ENCODE results near the gene NOX1.

NOX1 gene

DNA sequence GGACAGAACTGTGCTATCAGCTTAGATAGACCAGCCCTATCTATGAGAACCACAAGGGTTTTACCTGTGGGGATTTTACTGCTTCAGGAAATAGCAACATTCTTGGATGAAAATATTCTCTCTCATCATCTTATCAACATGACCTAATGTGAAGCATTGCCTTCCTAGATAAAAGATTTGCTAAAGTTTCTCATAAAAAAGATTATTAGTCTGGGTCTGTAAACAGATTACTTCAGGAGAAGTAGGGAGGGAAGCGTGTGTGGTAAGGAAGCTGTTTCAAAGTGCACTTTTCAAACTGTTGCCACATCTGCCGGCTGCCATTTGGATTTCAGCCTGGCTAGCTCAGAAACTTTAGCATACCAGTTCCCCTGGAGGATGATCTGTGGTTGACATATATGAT is at the start of gene NOX1:
TSS of gene NOX1 (minus strand) at position 35 of the 400 bp plus-strand sequence. CDS start 220 bp downstream, outside the sequence.
- no peak for DNase-seq (ENCODE audit: low read depth, low spot score)

DNA sequence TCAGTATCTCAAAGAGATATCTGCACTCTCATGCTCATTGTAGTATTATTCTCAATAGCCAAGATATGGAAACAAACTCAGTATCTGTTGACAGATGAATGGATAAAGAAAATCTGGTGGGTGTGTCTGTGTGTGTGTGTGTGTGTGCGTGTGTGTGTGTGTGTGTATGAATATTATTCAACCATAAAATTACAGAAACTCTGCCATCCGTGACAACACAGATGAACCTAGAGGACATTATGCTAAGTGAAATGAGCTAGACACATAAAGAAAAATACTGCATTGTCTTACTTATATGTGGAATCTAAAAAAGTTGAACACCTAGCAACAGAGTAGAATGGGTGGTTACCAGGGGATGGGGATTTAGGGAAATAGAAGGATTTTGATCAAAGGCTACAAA is 41.4 kb upstream of the NOX1 start:
- DNase-seq (ENCODE audit: low read depth, low spot score): no peak

GRCh38 chrX:100913111-100913510 is 39.0 kb upstream of the NOX1 start:
- DNase-seq (ENCODE audit: low read depth, low spot score): no peak

- no peak for DNase-seq (ENCODE audit: low read depth, low spot score)
These were observed 37.6 kb upstream of the NOX1 start for GRCh38 chrX:100911731-100912130.

DNA sequence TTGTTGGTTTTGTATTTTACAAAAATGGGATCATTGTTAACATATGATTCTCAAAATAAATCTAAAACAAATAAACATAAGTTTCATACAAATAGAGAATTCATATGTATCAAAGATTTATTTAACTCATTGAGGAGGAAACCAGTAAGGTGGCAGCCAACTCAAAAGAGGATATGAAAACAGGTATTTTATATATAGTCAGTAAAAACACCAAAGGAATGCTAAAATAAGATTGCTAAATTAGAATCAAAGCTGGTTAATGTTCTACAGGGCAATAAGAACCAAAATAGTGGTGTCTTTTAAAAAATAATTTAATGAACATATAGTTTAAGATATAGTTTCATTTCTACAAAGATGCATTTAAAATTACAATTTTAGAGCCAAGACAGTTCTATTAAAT is 31.5 kb upstream of the NOX1 start:
- no peak for DNase-seq (ENCODE audit: low read depth, low spot score)

GRCh38 chrX:100904433-100904832 is 30.3 kb upstream of the NOX1 start:
- no peak for DNase-seq (ENCODE audit: low read depth, low spot score)

- no peak for DNase-seq (ENCODE audit: low read depth, low spot score)
These were observed 21.4 kb upstream of the NOX1 start for GRCh38 chrX:100895365-100896075.

DNA sequence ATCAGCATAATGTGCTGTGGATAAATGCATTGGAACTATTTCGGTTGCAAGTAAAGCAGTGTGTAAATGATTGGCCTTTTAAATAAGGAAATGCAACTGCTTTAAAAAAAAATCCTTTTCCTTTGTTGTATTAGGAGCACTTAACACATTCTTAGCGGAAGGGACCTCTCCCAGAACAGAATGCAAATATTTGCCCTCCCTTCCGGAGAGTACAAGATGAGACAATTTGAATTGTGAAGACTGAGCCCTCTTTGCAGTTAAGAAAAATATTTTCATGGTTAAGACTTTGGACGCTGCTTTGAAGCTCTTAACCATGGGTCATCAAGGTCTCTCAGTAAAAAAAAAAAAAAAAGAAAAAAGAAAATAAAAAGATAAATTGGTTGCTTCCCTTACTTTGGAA is 9.5 kb upstream of the NOX1 start:
- DNase-seq (ENCODE audit: low read depth, low spot score): no peak

- no peak for DNase-seq (ENCODE audit: low read depth, low spot score)
These were observed 6.2 kb upstream of the NOX1 start for GRCh38 chrX:100880368-100880767.

- no peak for DNase-seq (ENCODE audit: low read depth, low spot score)
These were observed 2.3 kb downstream of the NOX1 start for GRCh38 chrX:100871594-100872560.

DNA sequence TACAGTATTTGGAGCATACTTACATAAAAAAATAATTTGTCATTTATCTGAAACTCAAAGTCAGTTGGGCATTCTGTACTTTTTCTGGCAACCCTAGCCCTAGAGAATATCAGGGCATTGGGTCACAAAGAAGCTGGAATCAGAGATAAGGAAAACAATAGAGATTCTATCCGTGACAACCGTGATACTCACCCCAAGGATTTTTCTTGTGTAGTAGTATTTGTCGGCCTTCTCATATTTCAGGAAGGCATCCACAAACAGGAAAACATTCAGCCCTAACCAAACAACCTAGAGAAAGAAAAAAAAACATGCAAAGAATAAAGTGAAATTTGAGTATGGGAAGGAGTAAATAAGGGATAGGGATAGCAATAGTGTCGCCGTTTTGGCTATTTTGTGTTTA is 3.6 kb downstream of the NOX1 start:
- DNase-seq (ENCODE audit: low read depth, low spot score): no peak

GRCh38 chrX:100868273-100868672 is 5.9 kb downstream of the NOX1 start:
- DNase-seq (ENCODE audit: low read depth, low spot score): no peak

DNA sequence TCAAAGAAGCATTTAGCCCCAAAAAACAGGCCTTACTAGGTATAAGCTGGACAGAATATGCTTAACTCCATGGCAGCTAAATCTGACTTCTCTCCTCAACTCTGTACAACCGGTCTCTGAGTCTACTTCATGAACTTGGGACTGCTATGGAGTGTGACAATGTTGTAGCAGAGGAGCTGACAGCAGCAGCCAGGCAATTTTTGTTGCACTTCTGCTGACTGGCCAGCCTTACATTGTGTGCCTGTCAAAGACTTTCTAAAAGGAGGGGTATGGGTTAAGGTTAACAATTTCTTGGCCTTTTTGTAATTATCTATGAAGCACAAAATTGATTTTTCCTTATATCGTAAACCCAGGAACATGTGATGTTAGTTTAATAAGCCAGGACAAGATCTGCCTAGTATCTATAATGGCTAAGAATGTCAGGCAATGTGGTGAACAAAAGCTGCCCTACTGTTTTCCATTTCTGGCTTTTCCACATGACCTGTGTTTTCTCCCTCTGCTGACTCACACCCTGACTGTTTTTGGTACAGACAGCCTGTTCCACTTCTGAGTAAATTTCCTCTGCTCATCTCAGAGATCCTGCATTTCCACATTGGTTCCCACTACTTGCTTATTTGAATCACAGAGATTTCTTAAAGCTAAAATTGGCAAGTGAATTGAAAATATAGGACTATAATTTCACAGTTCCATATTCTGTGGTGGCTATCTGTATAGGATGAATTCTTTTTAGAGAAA is 9.3 kb downstream of the NOX1 start:
- no peak for DNase-seq (ENCODE audit: low read depth, low spot score)

GRCh38 chrX:100863326-100863864 is 10.8 kb downstream of the NOX1 start:
- DNase-seq (ENCODE audit: low read depth, low spot score): no peak

- DNase-seq (ENCODE audit: low read depth, low spot score): no peak
These were observed 21.3 kb downstream of the NOX1 start for GRCh38 chrX:100852810-100853209.

DNA sequence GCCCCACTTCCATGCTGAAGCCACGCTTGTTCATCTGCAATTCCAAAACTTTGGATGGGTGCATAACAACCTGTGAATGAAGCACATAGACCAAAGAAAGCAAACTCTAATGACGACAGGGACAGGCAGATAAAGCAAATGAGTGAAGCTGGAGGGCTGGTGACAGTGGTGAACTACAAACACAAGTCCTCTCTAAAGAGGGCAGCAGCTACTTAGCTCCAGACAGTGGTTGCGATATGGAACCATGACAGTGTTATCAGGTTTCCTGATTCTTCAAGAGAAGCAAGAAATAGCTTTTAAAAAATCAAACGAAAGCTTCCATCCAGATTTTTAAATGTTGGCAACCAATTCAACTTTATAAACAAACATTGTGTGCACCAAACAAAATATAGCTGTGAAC is 23.8 kb downstream of the NOX1 start:
- no peak for DNase-seq (ENCODE audit: low read depth, low spot score)

GRCh38 chrX:100831219-100831946 is 42.8 kb downstream of the NOX1 start:
- DNase-seq (ENCODE audit: low read depth, low spot score): no peak

DNA sequence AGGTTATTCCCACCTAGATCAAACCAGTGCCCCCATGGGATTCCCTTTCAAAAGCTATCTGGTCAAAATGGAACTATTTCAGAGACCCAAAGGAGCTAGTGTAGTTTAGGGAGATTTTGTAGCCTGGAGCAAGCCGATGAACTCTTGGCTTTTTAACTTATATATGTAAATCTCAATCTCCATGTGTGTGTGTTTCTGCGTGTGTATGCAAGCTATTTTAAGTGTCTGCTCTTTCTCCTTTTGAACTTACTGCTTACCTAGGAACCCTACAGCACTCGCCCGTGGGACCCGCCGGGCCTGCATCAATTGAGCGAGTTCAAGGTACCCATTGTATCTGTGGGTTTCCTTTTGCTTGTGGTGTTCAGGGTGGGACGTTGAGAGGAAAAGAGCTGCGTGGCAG is 43.6 kb downstream of the NOX1 start:
- no peak for DNase-seq (ENCODE audit: low read depth, low spot score)

GRCh38 chrX:100830143-100830542 is 44.0 kb downstream of the NOX1 start:
- DNase-seq (ENCODE audit: low read depth, low spot score): no peak

GRCh38 chrX:100829730-100830129 is 44.4 kb downstream of the NOX1 start:
- no peak for DNase-seq (ENCODE audit: low read depth, low spot score)

Data from brain pericyte (primary cell).